Astrocyte (in vitro differentiated cells and primary cell): ENCODE data around the gene RELN.

Source experiments
- CTCF ChIP-seq: IDR thresholded peaks from 2 replicates; pipeline ENCODE4 v1.5.1; 2011; ENCODE audit warnings: low read depth, mild to moderate bottlenecking, inconsistent platforms, low read length, moderate library complexity; ENCODE audit not compliant: insufficient read depth
- EZH2 ChIP-seq: IDR thresholded peaks from 2 replicates; pipeline ENCODE4 v1.6.1; 2012; ENCODE audit warnings: mild to moderate bottlenecking, low read length, inconsistent platforms; ENCODE audit not compliant: insufficient read depth

GRCh38 chr7:103446049-103446520, 543.4 kb downstream of the RELN start, which contains the start of gene SLC26A5:
- TF ChIP-seq EZH2 (peak; percentile 37), CTCF (no peak)
